Measurements from ENCODE around the gene DOP1A. TPM values are rescaled to one million over a fixed set of nuclear protein-coding genes. Genes with fewer than 3 reads are reported as not detected.

The DOP1A gene
- total RNA-seq, 6 experiments from 2014 or later, result 9.5 to 15.4 (median 13.2) TPM

- H3K4me3 Mint-ChIP-seq, result no peak overlapping the region
- H3K27me3 Mint-ChIP-seq (ENCODE audit: insufficient read depth), result no peaks in the 10 kb centered on the region; the same call in 1 of the 2 replicates
- no peaks in the 10 kb centered on the region; the same call in 1 of the 2 replicates for H3K36me3 Mint-ChIP-seq (ENCODE audit: low read depth)
- DNase-seq, result peak; percentile 12
- H3K9me3 Mint-ChIP-seq, result no peaks in the 10 kb centered on the region
- peaks cover 10% of the 10 kb centered on the region for H3K4me1 Mint-ChIP-seq (ENCODE audit: low read depth)
- H3K27ac Mint-ChIP-seq, result no peak overlapping the region
- TF ChIP-seq CTCF (IDR thresholded peaks at IDR 0.05), result no peak
Observed at GRCh38 chr6:83151114-83151513, 83.6 kb downstream of the DOP1A start.

GRCh38 chr6:83152913-83153312, 85.4 kb downstream of the DOP1A start:
- Mint-ChIP-seq H3K4me1 (ENCODE audit: low read depth) (peaks cover 10% of the 10 kb centered on the region), H3K9me3 (no peaks in the 10 kb centered on the region), H3K27ac (no peak overlapping the region), H3K4me3 (no peak overlapping the region), H3K36me3 (ENCODE audit: low read depth) (no peaks in the 10 kb centered on the region; the same call in 1 of the 2 replicates), H3K27me3 (ENCODE audit: insufficient read depth) (no peaks in the 10 kb centered on the region; the same call in 1 of the 2 replicates)
- DNase-seq, result no peak
- TF ChIP-seq CTCF (IDR thresholded peaks at IDR 0.05), result no peak

- no peak for TF ChIP-seq CTCF (IDR thresholded peaks at IDR 0.05)
- peaks cover 10% of the 10 kb centered on the region for H3K4me1 Mint-ChIP-seq (ENCODE audit: low read depth)
- no peaks in the 10 kb centered on the region; the same call in 1 of the 2 replicates for H3K36me3 Mint-ChIP-seq (ENCODE audit: low read depth)
- H3K9me3 Mint-ChIP-seq, result no peaks in the 10 kb centered on the region
- H3K4me3 Mint-ChIP-seq, result no peak overlapping the region
- H3K27me3 Mint-ChIP-seq (ENCODE audit: insufficient read depth), result no peaks in the 10 kb centered on the region; the same call in 1 of the 2 replicates
- no peak for DNase-seq
- no peak overlapping the region for H3K27ac Mint-ChIP-seq
Observed at GRCh38 chr6:83153883-83154521, 86.5 kb downstream of the DOP1A start.

- H3K9me3 Mint-ChIP-seq, result no peaks in the 10 kb centered on the region
Observed at GRCh38 chr6:83155794-83156193, 88.3 kb downstream of the DOP1A start.

DNA sequence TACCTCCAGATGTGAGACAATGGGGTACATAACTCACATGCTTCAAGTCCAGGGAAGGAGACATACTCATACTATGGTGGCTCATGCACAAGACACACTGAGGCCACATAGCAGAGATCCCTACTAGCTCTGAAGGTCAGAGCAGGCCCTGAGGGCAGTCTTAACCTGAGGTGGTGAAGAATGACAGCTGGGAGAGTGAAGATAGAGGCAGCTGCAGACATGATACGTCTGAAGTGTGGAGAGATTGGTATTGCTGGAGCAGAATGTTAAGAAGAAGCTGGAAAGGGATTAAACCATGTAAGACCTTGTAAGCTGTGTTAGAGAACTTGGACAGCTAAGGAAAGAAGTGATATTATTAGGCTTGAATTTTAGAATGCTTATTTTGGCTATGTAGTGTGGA, 92.7 kb downstream of the DOP1A start:
- H3K4me1 Mint-ChIP-seq (ENCODE audit: low read depth), result no peaks in the 10 kb centered on the region; the same call in 1 of the 2 replicates
- peaks cover 9% of the 10 kb centered on the region for H3K36me3 Mint-ChIP-seq (ENCODE audit: low read depth)
- peaks cover 3% of the 10 kb centered on the region; the same call in 1 of the 2 replicates for H3K27me3 Mint-ChIP-seq (ENCODE audit: insufficient read depth)
- no peak overlapping the region for H3K4me3 Mint-ChIP-seq
- no peak overlapping the region for H3K27ac Mint-ChIP-seq
- no peak for TF ChIP-seq CTCF (IDR thresholded peaks at IDR 0.05)
- DNase-seq, result no peak
- H3K9me3 Mint-ChIP-seq, result no peaks in the 10 kb centered on the region

More at GRCh38 chr6:83155794-83156193, 88.3 kb downstream of the DOP1A start:
- no peaks in the 10 kb centered on the region; the same call in 1 of the 2 replicates for H3K27me3 Mint-ChIP-seq (ENCODE audit: insufficient read depth)
- no peak for TF ChIP-seq CTCF (IDR thresholded peaks at IDR 0.05)
- no peak overlapping the region for H3K27ac Mint-ChIP-seq
- DNase-seq, result no peak
- no peak overlapping the region for H3K4me3 Mint-ChIP-seq
- H3K36me3 Mint-ChIP-seq (ENCODE audit: low read depth), result peaks cover 9% of the 10 kb centered on the region
- H3K4me1 Mint-ChIP-seq (ENCODE audit: low read depth), result peaks cover 7% of the 10 kb centered on the region
